Esophagus muscularis mucosa (tissue), 4 donors: ENCODE measurements around the gene ALDH16A1. TPM values are rescaled to one million over a fixed set of nuclear protein-coding genes. Genes with fewer than 3 reads are reported as not detected.

Experiments used
- DNase-seq: peaks from one replicate; pipeline ENCODE4 v3.0.0-alpha.2; 2017; ENCODE audit errors: extremely low spot score
- H3K27ac ChIP-seq, 4 donors: fragments of 200-600 bp; sonication (generic); replicated peaks in 1 of 4; 1 replicate in 3 of 4; 2 replicates in 1 of 4; pipeline ENCODE4 v1.5.1; 2016 to 2019; ENCODE audit warnings: mild to moderate bottlenecking in 1 of 4
- H3K27me3 ChIP-seq, 4 donors: fragments of 200-600 bp; sonication (generic); one replicate each; pipeline versions ENCODE4 v1.5.1 to v1.6.0; 2016 to 2019
- H3K36me3 ChIP-seq, 4 donors: fragments of 200-600 bp; sonication (generic); one replicate each; pipeline ENCODE4 v1.5.1; 2016 to 2019
- H3K4me1 ChIP-seq, 4 donors: fragments of 200-600 bp; sonication (generic); one replicate each; pipeline ENCODE4 v1.5.1; 2016 to 2019
- H3K4me3 ChIP-seq, 4 donors: fragments of 200-600 bp; sonication (generic); 1 replicate in 2 of 4; 2 replicates in 2 of 4; pipeline ENCODE4 v1.5.1; 2016 to 2019; ENCODE audit warnings: mild to moderate bottlenecking in 4 of 4, moderate library complexity in 1 of 4
- H3K9me3 ChIP-seq, 4 donors: fragments of 200-600 bp; sonication (generic); 1 replicate in 3 of 4; 2 replicates in 1 of 4; pipeline ENCODE4 v1.5.1; 2016 to 2019
- CTCF ChIP-seq, 3 experiments: fragments of 200-600 bp in 2 of 3; fragments of 450-650 bp in 1 of 3; sonication (generic) in 2 of 3; IDR thresholded peaks; one replicate each; pipeline ENCODE4 v1.5.1; 2017 to 2019; ENCODE audit warnings: antibody characterized with exemption in 3 of 3, mild to moderate bottlenecking in 2 of 3, moderate library complexity in 1 of 3
- EP300 ChIP-seq: sonication (generic); formaldehyde crosslinking; IDR thresholded peaks from one replicate; pipeline ENCODE4 v1.6.1; 2017; ENCODE audit warnings: antibody characterized with exemption
- POLR2A ChIP-seq: fragments of 450-650 bp; IDR thresholded peaks from one replicate; pipeline ENCODE4 v1.6.1; 2017; ENCODE audit warnings: antibody characterized with exemption, moderate library complexity, mild to moderate bottlenecking, low read depth
- POLR2AphosphoS5 ChIP-seq, 2 donors: sonication (generic); formaldehyde crosslinking; IDR thresholded peaks; one replicate each; pipeline ENCODE4 v1.6.1; 2017; ENCODE audit warnings: antibody characterized with exemption in 2 of 2
- WGBS: methylation state at CpG from one replicate; pipeline ENCODE4 v1.1.5; 2018; 5-methylcytosine and 5-hydroxymethylcytosine counted together
- intact Hi-C: fragments of 100-400 bp; cut with DNase I; formaldehyde crosslinking; loops from one replicate; pipeline ENCODE4 v1.15.1; 2023
- small RNA-seq, 3 donors: library from RNA; depleted of rRNA; stranded (forward); fragments of <200 nt; gene quantifications; one replicate each; pipeline ENCODE3, GENCODE V24; 2016
- total RNA-seq, 4 donors: library from RNA; depleted of rRNA; stranded (reverse); fragments of >200 nt; gene quantifications; one replicate each; pipeline versions ENCODE4 v1.1.0 to v1.2.1, GENCODE V29; 2016

ALDH16A1 gene
- total RNA-seq, 4 donors from 2014 or later, result 22.1 to 29.1 (median 26.2) TPM

- peak overlapping the region in 2 of 4 donors; percentile 25 to 52 for H3K27ac ChIP-seq
- TF ChIP-seq CTCF (IDR thresholded peaks at IDR 0.05) (no peak), POLR2AphosphoS5 (IDR thresholded peaks at IDR 0.05) (peak in 1 of 2 donors; percentile 16), POLR2A (no peak), EP300 (no peak)
- 67% methylated on average over 4 of the region's 4 CpGs for WGBS
Observed at GRCh38 chr19:49515767-49516166, 62.7 kb downstream of the ALDH16A1 start.

GRCh38 chr19:49518033-49518432 lies 65.0 kb downstream of the ALDH16A1 start:
- intact Hi-C loops, result no loop called here
- Histone ChIP-seq H3K9me3 (no peaks in the 10 kb centered on the region), H3K27ac (no peak overlapping the region), H3K4me1 (peaks cover 6 to 31% (median 27%) of the 10 kb centered on the region in 4 donors), H3K4me3 (no peak overlapping the region), H3K36me3 (peaks cover 0 to 54% (median 9%) of the 10 kb centered on the region in 4 donors), H3K27me3 (no peaks in the 10 kb centered on the region)
- 100% methylated on average over 3 of the region's 3 CpGs for WGBS
- DNase-seq, result no peak
- TF ChIP-seq POLR2AphosphoS5 (IDR thresholded peaks at IDR 0.05) (no peak), EP300 (no peak), CTCF (IDR thresholded peaks at IDR 0.05) (no peak), POLR2A (no peak)

More at GRCh38 chr19:49515767-49516166, 62.7 kb downstream of the ALDH16A1 start:
- intact Hi-C loops, result no loop called here
- no peak for DNase-seq
- no peak overlapping the region for H3K4me3 ChIP-seq
- no peaks in the 10 kb centered on the region for H3K27me3 ChIP-seq
- no peaks in the 10 kb centered on the region for H3K9me3 ChIP-seq
- peaks cover 0 to 39% (median 6%) of the 10 kb centered on the region in 4 donors for H3K36me3 ChIP-seq
- H3K4me1 ChIP-seq, result peaks cover 17 to 49% (median 44%) of the 10 kb centered on the region in 4 donors

Small RNAs within 50 kb of the gene (small RNA-seq; reads per million reads assigned to genes)
- gene COX6CP7 (0 reads per million in 3 donors), gene MIR150 (24.0 to 33.0 (median 28.4) reads per million in 3 donors), gene SNORD32A (0 reads per million in 3 donors), gene SNORD33 (0 reads per million in 3 donors), gene SNORD34 (0 reads per million in 3 donors), gene SNORD35A (0 reads per million in 3 donors), gene SNORD35B (0 reads per million in 3 donors)

Other genes starting within 250 kb of the ALDH16A1 start
- 1 to 10 TPM in 3 of 4 donors, under 1 TPM in 1; 0.83 to 4.1 (median 2.5) TPM for gene SLC6A16, start 128.0 kb upstream of the ALDH16A1 start, total RNA-seq
- 10 to 100 TPM in 2 of 4 donors, 1 to 10 TPM in 2; 8.0 to 22.4 (median 11.6) TPM for gene CD37, start 117.8 kb upstream of the ALDH16A1 start, total RNA-seq
- 10 to 100 TPM; 40.7 to 73.2 (median 60.5) TPM for gene TEAD2, start 90.8 kb upstream of the ALDH16A1 start, total RNA-seq
- gene DKKL1, start 89.3 kb upstream of the ALDH16A1 start, total RNA-seq, result under 1 TPM in 3 of 4 donors, not detected in 1; 0.40 to 0.83 (median 0.83) TPM
- not detected for gene KASH5, start 65.0 kb upstream of the ALDH16A1 start, total RNA-seq
- not detected for gene PTH2, start 29.8 kb upstream of the ALDH16A1 start, total RNA-seq
- gene GFY, start 27.8 kb upstream of the ALDH16A1 start, total RNA-seq, result not detected
- 1 to 10 TPM in 2 of 4 donors, under 1 TPM in 2; 0.83 to 5.2 (median 1.3) TPM for gene SLC17A7, start 11.7 kb upstream of the ALDH16A1 start, total RNA-seq
- gene PIH1D1, start 1.4 kb upstream of the ALDH16A1 start, total RNA-seq, result 10 to 100 TPM; 73.6 to 84.0 (median 78.4) TPM
- gene FLT3LG, start 21.0 kb downstream of the ALDH16A1 start, total RNA-seq, result 10 to 100 TPM in 2 of 4 donors, 1 to 10 TPM in 2; 5.5 to 11.5 (median 10.4) TPM
- 1,000 to 10,000 TPM; 1,843 to 3,096 (median 2,688) TPM for gene RPL13A, start 34.4 kb downstream of the ALDH16A1 start, total RNA-seq
- 1,000 to 10,000 TPM; 1,719 to 5,089 (median 3,692) TPM for gene RPS11, start 43.2 kb downstream of the ALDH16A1 start, total RNA-seq
- gene FCGRT, start 59.4 kb downstream of the ALDH16A1 start, total RNA-seq, result 100 to 1,000 TPM; 108 to 234 (median 170) TPM
- gene RCN3, start 74.8 kb downstream of the ALDH16A1 start, total RNA-seq, result 10 to 100 TPM in 3 of 4 donors, 1 to 10 TPM in 1; 9.8 to 22.4 (median 18.0) TPM
- gene NOSIP, start 127.3 kb downstream of the ALDH16A1 start, total RNA-seq, result 10 to 100 TPM; 51.0 to 71.6 (median 59.2) TPM
- gene PRRG2, start 128.1 kb downstream of the ALDH16A1 start, total RNA-seq, result 1 to 10 TPM in 2 of 4 donors, under 1 TPM in 1, not detected in 1; 0.17 to 2.5 (median 1.6) TPM
- 10 to 100 TPM in 3 of 4 donors, 1 to 10 TPM in 1; 9.4 to 29.1 (median 16.3) TPM for gene PRR12, start 138.0 kb downstream of the ALDH16A1 start, total RNA-seq
- gene RRAS, start 186.9 kb downstream of the ALDH16A1 start, total RNA-seq, result 100 to 1,000 TPM; 134 to 205 (median 187) TPM
- 10 to 100 TPM; 19.2 to 50.9 (median 30.9) TPM for gene SCAF1, start 189.0 kb downstream of the ALDH16A1 start, total RNA-seq
- 10 to 100 TPM; 38.8 to 61.7 (median 56.7) TPM for gene IRF3, start 212.6 kb downstream of the ALDH16A1 start, total RNA-seq
- gene BCL2L12, start 212.7 kb downstream of the ALDH16A1 start, total RNA-seq, result 1 to 10 TPM; 4.2 to 9.9 (median 6.0) TPM
- 100 to 1,000 TPM; 102 to 191 (median 144) TPM for gene PRMT1, start 224.0 kb downstream of the ALDH16A1 start, total RNA-seq
- gene ADM5, start 236.4 kb downstream of the ALDH16A1 start, total RNA-seq, result 1 to 10 TPM in 3 of 4 donors, under 1 TPM in 1; 0.83 to 4.1 (median 2.5) TPM
- 1 to 10 TPM; 2.7 to 6.6 (median 3.9) TPM for gene CPT1C, start 237.9 kb downstream of the ALDH16A1 start, total RNA-seq